Activated CD8-positive, alpha-beta memory T cell treated with anti-CD3 and anti-CD28 coated beads for 36 hours (primary cell): Measurements from ENCODE around the gene PIP4K2C. TPM values are rescaled to one million over a fixed set of nuclear protein-coding genes. Genes with fewer than 3 reads are reported as not detected.

ENCODE experiments used
- CTCF ChIA-PET: fragments of 350-600 bp; sonication (Branson Sonifier 250); formaldehyde crosslinking; loops from one replicate; lab custom pipeline; 2021; ENCODE audit warnings: antibody characterized with exemption; lab: Charles Lee
- POLR2A ChIA-PET: fragments of 350-600 bp; sonication (Branson Sonifier 250); formaldehyde crosslinking; loops from one replicate; lab custom pipeline; 2021; ENCODE audit warnings: antibody characterized with exemption; lab: Charles Lee
- total RNA-seq, 2 experiments: library from RNA; stranded (reverse); gene quantifications; one replicate each; pipeline ENCODE4 v1.2.3, GENCODE V29; 2021

The PIP4K2C gene
- total RNA-seq, 2 experiments from 2014 or later: 22.3 to 24.4 TPM

DNA sequence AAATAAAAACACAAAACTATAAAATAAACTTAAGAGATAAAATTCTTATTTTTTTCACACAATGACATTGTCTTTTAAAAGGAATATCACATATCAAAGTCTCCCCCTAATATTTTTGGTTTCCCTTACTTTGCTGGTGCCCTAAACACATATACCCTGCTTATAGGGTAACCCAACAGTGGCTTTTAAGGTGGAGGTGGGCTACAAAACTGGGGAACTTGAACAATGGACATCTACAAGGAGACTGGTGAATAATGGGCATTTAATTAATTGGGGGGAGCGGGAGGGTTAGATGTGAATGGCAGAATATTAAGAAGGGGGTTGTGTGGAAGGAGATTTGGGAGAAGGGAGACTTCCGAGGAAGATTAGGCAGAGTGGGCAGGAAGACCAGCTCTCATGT lies 32.4 kb downstream of the PIP4K2C start:
- POLR2A ChIA-PET: no interaction called here
- CTCF ChIA-PET: interaction anchor here (5.9 kb wide), 1 partner anchor 41 kb away, joined by 67 read pairs; no protein-coding TSS in a partner anchor

DNA sequence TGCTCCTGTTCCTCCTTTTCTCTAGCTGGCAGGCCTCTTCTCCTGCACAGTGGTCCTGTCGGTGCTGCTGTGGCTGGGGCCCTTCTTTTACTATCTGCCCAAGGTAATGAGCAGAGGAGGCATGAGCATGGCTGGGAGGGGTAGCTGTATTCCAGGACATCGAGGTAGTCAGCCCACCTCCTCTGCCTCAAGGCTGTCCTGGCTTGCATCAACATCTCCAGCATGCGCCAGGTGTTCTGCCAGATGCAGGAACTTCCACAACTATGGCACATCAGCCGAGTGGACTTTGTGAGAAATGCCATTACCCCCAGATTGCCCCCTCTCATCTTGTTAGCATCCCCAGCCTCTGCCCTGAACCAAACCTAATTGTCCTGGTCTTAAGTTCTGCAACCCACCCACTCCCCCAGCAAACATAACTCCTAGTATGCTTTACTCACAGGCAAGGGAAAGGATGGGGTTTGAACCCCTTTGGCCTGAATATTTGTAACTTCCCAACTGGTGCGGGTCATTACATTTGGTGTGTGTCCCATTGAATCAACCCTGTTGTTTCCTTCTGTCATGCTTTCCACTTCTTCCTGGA lies 32.9 kb downstream of the PIP4K2C start:
- CTCF ChIA-PET: interaction anchor here (1.6 to 5.9 kb wide), 2 partner anchors 8 to 42 kb away, joined by 4 to 67 read pairs; no protein-coding TSS in a partner anchor

DNA sequence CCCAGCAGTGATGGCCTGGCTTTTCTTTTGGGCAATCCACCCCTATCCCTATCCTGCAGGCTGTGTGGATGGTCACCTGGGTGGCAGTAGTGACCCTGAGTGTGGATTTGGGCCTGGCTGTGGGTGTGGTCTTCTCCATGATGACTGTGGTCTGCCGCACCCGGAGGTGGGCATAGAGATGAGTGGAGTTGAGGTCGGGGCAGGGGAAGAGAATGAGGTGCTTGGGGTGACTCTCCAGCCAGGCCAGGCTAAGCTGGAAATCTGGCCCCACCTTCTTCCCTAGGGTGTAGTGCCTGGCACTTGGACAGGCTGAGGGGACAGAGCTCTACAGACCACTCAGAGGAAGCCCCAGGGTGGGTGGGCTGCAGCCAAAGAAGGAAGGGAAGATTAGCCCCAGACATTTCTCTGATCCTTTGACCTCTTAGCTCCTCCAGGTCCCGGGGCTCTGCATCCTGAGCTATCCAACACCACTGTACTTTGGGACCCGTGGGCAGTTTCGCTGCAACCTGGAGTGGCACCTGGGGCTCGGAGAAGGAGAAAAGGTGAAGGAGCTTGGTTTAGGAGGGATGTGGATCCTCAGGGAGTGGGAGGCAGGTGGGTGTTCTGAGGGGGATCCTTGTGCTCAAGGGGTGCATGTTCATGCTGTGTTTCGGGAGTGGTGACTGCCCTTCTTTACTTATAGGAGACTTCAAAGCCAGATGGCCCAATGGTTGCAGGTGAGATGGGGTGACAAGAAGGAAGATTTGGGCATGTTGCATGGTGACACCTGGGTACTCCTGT lies 33.6 kb downstream of the PIP4K2C start:
- ChIA-PET POLR2A (no interaction called here), CTCF (interaction anchor here (1.0 to 5.9 kb wide), 4 partner anchors 9 to 43 kb away, joined by 3 to 67 read pairs (median 5); partner anchors contain the start of gene B4GALNT1)

More for the DNA sequence above, 32.9 kb downstream of the PIP4K2C start:
- POLR2A ChIA-PET: no interaction called here

DNA sequence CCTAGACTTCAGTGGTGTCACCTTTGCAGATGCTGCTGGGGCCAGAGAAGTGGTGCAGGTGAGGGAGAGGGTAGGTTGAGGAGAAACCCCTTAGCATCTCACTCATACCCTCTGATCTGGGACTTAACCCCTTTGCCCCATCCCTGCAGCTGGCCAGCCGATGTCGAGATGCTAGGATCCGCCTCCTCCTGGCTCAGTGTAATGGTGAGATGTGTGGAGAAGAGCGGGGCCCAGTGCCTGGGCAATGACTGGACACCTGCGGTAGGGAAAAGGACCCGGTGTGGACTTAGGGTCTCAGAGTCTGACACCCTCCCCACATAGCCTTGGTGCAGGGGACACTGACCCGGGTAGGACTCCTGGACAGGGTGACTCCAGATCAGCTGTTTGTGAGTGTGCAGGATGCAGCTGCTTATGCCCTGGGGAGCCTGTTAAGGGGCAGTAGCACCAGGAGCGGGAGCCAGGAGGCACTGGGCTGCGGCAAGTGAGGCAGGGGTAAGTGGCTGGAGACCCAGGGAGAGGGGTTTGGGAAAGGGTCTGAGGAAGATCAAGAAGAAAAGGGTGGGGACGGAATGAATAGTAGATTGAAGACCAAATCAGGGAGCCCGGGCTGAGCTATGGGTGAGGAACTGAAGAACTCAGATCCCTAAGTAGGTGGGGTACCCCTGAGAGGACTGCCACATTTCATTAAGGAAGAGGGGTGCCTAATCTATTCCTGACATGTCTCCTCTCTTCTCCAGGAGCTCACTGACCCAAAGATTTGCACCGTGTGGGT lies 34.5 kb downstream of the PIP4K2C start:
- POLR2A ChIA-PET: no interaction called here
- CTCF ChIA-PET: interaction anchor here (1.0 to 2.0 kb wide), 3 partner anchors 8 to 42 kb away, joined by 3 to 6 read pairs (median 4); partner anchors contain the start of gene B4GALNT1

DNA sequence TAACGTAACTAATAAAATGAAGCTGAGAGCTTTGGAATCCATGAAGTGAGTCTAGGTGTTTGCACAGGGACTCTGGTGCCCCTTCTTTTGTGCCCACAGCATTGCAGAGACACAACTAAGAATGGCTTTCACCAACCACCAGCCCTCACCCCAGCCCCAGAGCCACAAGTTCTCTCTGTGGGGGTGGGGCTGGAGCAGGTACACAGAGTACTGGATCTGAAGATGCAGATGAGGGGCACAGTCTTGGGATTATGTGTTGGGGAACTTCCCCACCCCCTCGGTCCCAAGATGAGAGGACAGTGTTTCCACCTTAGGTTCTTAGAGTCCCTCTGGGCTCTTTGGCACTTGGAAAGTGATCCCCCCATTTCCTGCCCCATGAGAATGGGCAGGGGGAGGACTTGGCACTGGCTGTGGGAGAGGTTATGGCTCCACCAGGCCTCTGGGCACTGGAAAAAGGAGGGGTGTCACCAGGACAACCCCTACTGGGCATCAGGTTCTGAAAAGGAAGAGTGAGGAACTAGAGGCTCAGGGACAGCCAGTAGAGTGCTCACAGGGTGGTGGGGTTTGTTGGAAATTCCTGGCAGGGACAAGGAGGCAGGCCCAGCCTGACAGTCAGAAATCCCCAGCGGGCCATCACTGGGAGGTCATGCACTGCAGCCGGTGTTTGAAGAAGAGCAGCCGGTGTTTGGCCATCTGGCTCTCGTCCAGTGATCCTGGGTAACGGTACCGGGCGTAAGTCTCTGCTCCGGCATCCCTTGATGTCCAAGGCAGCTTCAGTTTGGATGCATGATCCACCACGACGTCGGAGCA lies 35.3 kb downstream of the PIP4K2C start:
- CTCF ChIA-PET: interaction anchor here (2.0 to 2.2 kb wide), 2 partner anchors 36 to 43 kb away, joined by 6 to 12 read pairs; partner anchors contain the start of gene PIP4K2C
- POLR2A ChIA-PET: no interaction called here

DNA sequence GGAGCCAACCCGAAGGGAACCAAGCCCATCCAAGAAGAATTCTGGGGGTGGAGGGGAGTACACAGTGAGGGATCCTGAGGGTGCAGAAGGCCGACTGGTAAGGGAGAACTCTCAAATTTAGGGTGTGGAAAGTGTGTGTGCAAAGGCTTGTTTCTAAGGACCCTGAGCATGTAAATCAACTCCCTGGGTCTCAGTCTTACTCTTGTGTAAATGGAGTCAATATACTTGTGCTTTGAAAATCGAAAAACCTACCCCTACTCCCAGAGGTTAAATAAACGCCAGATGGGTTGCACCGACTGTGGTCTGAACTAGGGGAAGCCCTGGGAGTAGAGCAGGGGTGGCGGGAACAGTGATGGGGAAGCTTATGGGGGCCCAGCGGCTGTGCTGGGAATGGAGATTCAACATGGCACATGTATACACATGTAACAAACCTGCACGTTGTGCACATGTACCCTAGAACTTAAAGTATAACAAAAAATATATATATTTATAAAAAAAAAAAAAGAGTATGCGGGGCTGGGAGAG lies 36.0 kb downstream of the PIP4K2C start:
- POLR2A ChIA-PET: no interaction called here
- CTCF ChIA-PET: interaction anchor here (0.8 to 2.2 kb wide), 6 partner anchors 36 to 114 kb away, joined by 3 to 12 read pairs (median 5); partner anchors contain the start of genes OS9 and PIP4K2C

DNA sequence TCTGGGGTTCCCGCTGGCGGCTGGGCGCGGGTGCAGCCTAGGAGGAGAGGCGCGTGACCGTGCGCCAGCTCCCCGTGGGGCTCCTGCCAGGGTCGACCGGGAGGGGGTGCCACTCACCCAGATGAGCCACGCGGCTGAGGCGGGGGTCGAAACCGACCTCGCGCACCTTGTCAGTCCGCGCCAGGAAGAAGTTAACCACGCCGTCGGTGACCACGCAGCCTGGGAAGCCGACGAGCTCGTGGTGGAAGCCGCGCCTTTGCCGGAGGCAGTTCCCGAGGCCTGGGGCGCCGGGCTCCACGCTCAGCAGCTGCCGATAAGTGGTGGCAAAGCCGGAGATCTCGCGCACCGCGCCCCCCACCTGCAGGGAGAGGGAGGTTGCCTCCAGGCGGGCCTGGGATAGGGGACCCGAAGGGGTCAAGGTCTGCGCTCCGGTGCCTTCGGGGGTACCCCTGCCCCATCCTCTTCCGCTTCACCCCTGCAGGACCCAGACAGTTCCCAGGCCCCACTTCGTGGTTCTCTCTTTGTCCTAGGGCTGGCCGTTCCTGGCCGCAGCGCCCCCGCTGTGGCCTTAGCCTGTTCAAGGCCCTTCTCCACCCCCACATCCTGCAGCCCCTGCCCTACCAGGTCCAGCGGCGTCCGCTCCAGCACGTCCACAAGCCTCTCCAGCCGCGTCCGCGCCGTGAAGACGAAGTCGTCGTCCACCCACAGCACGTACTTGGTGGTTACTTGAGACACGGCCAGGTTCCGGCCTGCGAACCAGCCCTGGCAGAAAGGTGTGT lies 36.7 kb downstream of the PIP4K2C start:
- POLR2A ChIA-PET: no interaction called here
- CTCF ChIA-PET: interaction anchor here (0.8 to 2.2 kb wide), 6 partner anchors 37 to 114 kb away, joined by 3 to 12 read pairs (median 5); partner anchors contain the start of genes OS9 and PIP4K2C

DNA sequence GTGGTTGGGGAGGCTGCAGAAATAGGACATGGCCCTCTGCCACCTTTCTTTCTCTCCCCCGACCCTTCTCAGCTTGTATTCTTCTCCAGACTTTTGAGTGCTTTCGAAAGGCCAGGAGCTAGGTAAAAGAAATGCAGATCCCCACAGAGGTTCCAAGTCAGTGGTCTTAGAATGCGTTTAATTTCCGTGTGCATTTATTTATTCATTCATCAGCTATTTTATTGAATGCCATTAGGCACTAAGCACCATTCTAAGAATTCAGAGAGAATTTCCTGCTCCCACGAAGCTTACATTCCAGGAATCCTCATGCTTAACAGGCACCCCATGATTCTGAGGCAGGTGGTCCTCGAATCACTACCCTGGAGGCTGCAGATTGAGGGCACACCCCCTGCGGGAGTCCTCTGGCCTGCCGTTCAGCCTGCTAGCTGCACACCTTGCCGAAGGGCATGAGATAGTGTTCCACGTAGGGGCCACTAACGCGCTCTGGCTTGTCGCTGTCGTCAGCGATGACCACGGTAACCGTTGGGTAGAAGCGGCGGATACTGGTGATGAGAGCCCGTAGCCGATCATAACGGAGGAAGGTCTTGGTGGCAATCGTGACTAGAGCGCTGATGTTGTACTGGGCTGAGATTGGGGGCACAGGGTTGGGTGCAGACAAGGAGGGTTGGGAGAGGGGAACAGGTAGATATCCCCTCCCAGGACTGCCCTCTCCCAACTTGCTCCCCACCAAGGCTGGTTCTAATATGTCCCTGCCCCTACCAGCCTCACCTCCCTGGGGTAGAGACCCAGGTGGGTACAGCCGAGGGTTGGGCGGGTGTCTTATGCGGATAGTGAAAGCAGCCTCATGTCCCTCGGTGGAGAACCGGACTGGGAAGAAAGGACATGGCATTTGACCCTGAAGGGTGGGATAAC lies 37.5 kb downstream of the PIP4K2C start:
- CTCF ChIA-PET: interaction anchor here (1.6 to 2.2 kb wide), 4 partner anchors 7 to 65 kb away, joined by 4 to 12 read pairs (median 6); partner anchors contain the start of genes OS9 and PIP4K2C
- POLR2A ChIA-PET: no interaction called here

DNA sequence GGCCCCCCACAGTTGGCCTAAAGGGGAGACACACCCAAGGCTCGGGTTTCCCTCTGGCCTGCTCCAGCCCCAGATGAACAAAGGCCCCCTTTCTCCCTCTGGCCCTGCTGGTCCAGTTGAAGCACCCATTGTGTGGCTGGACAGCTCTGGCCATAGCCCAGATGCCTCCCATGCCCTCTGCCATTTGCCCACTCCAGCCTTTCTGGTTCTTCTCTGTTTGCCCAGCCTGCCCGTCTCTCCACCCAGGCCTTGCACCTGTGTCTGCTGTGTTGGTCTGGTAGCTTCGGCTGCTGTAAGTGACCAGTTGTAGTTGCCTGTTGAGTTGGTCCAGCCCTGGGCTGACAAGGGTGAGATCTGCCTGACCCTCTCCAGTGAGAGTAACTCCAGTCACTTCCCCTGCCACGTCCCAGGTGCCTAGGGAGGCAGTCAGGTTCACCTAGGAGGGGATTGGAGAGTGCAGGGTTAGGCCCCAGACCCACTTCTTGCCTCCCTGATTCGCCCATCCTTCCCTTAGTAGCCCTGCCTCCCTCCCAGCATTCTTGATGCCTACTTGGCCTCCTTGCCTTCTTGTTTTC lies 39.0 kb downstream of the PIP4K2C start:
- ChIA-PET CTCF (interaction anchor here (0.8 to 3.5 kb wide), 4 partner anchors 9 to 46 kb away, joined by 3 to 25 read pairs (median 4); no protein-coding TSS in a partner anchor), POLR2A (interaction anchor here (0.8 kb wide), 1 partner anchor 48 kb away, joined by 3 read pairs; no protein-coding TSS in a partner anchor)

DNA sequence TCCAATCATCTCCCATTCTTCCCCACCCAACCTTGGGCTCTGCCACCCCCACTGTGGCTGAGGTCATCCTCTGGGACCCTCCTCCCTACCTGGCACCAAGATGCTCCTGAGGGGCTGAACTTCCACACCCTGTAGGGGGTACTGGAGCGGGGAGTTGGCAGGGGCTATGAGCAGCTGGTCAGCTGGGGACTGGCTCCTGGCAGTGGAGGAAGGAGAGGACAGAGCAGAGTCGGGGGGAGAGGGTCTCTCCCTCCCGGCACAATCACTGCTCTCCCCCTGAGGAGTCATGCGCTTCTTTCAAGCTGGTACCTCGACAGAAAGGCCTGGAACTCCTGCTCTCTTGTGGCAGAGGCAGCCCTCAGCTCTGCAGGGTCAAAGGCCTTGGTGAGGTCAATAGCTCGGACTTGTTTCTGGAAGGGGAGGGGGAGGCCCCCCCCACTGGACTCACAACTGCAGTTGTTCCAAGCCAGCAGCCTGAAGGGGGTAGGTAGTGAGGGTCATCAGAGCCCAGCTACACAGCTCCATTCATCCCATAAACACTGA lies 40.0 kb downstream of the PIP4K2C start:
- CTCF ChIA-PET: interaction anchor here (0.8 to 3.5 kb wide), 6 partner anchors 9 to 63 kb away, joined by 3 to 25 read pairs (median 3); partner anchors contain the start of gene OS9

DNA sequence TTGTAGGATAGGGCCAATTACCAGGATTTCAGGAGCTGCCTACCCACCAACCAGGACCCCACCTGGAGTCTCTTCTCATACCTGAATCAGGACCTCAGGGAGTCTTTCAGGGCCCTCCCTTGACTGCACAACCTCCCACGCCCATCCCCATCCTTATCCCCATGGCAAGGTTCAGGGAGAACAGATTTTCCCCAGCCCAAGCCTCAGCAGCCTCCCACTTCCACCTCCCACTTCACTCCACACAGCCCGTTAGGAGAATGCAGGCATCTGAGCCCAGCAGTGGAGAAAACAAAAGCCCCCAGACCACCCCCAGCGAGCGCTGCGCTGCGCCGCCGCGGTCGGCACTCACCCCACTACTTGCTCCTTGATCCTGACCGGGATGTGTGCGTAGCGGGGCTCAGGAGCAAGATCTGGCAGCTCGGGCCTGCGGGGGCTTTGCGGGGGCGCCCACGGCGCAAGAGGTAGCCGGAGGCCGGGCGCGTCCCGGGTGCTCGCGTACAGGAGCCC lies 40.6 kb downstream of the PIP4K2C start:
- POLR2A ChIA-PET: no interaction called here
- CTCF ChIA-PET: interaction anchor here (0.8 to 3.5 kb wide), 5 partner anchors 9 to 62 kb away, joined by 3 to 25 read pairs (median 3); partner anchors contain the start of gene OS9

More for the DNA sequence above, 40.0 kb downstream of the PIP4K2C start:
- POLR2A ChIA-PET: interaction anchor here (0.5 to 0.8 kb wide), 2 partner anchors 47 to 141 kb away, joined by 3 read pairs; partner anchors contain the start of gene METTL1

DNA sequence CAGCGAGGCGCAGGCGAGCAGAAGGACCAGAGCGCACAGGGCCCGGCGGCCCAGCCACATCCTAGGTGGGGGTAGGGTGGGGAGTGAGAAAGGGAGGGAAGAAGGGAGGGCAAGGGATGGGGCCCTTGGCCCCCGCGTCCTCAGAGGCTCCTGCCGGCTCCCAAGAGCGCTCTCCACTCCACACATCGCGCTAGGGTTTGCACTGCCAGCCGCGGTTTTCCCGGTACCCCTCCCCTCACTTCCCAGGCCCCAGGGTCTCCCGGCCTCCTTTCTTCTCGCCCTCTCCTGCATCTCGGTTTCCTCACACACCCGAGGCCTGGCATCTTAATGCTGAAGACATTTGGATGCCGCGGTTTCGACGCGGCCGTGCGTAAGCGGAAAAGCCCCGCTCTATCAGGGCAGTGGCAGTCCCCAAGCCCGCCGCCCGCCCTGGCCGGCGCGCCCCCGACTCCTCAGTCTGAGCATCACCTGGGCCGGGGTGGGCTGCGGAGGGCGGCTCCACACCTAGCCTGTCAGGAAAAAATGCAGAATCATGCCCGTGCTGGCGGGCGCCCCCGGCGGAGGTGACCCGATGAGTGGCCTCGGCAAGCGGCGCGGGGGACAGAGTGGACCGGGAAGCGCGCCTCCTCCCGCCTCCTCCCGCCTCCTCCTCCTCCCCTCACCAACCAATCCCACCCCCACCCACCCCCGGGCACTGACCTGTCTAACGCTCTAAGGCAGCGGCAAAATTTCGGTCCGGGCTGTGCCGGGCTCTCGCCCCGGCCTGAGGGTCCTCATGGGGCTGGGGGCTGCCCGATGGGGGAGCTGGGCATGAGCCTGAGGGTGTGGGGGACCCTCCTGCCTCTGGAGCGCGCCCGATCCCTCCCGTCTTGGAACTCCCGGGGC lies 41.3 kb downstream of the PIP4K2C start:
- POLR2A ChIA-PET: no interaction called here
- CTCF ChIA-PET: interaction anchor here (0.5 to 3.5 kb wide), 14 partner anchors 8 to 1093 kb away, joined by 3 to 25 read pairs (median 3); partner anchors contain the start of genes OS9 and PIP4K2C

DNA sequence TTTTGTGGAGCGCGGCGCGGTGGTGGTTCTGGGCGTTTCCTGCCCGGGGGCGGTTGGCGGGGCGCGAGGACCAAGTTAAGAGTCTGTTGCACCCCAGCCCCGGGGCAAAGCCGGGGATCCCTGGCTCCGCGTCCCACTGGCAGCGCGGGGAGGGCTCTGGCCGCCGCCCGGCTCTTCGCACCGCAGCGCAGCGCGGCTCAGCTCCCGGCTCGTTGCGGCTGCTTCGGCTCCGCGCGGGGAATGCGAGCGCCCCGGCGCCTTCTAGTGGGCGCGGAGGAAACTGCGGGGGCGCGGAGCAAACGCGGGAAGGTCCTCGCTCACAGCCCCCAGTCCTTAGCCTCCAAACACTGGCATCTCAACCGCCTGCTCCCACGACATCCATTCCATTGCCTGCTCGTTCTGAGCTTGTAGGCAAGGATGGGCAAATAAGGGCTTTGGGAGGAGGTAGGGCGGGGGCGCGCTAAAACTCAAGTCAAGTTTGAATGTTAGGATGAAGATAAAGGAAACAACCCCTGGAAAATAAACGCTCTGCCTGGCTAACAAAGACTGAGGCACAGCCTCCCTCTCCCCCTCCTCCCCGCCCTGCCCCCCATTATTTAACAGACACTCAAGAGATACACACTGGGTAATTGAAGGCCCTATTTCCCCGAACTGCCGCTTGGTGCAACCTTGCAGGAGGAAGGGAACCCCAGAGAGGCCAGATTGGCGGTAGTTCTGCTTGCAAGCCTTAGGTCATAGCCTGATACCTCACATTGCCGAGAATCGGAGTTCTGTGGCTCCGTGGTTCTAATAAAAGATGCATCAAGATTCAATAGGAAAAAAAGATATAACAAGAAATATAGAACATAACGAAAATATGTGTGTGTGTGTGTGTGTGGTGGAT lies 42.2 kb downstream of the PIP4K2C start, which contains the start of gene B4GALNT1:
Gene B4GALNT1, minus strand, starts transcription at position 244 of the 883 bp plus-strand sequence. CDS start 1,069 bp downstream, outside the sequence.
- ChIA-PET CTCF (interaction anchor here (0.5 to 5.7 kb wide), 14 partner anchors 8 to 1094 kb away, joined by 3 to 25 read pairs (median 3); partner anchors contain the start of gene PIP4K2C), POLR2A (no interaction called here)
